Activated CD8-positive, alpha-beta memory T cell treated with anti-CD3 and anti-CD28 coated beads for 48 hours (primary cell): Measurements from ENCODE around the gene CAPZB.
A peak's percentile ranks its signal among the peaks of the same experiment; 100 is the strongest.
"Not testable (repeated sequence)": the region's sequence is repeated elsewhere in the genome, so short reads cannot be mapped to it uniquely, and the experiment has no call there.

Experiments used
- DNase-seq, 3 experiments: peaks; one replicate each; pipeline ENCODE4 v3.0.0-alpha.2; 2020; ENCODE audit warnings: low read depth in 2 of 3, low spot score in 2 of 3

CAPZB gene

DNA sequence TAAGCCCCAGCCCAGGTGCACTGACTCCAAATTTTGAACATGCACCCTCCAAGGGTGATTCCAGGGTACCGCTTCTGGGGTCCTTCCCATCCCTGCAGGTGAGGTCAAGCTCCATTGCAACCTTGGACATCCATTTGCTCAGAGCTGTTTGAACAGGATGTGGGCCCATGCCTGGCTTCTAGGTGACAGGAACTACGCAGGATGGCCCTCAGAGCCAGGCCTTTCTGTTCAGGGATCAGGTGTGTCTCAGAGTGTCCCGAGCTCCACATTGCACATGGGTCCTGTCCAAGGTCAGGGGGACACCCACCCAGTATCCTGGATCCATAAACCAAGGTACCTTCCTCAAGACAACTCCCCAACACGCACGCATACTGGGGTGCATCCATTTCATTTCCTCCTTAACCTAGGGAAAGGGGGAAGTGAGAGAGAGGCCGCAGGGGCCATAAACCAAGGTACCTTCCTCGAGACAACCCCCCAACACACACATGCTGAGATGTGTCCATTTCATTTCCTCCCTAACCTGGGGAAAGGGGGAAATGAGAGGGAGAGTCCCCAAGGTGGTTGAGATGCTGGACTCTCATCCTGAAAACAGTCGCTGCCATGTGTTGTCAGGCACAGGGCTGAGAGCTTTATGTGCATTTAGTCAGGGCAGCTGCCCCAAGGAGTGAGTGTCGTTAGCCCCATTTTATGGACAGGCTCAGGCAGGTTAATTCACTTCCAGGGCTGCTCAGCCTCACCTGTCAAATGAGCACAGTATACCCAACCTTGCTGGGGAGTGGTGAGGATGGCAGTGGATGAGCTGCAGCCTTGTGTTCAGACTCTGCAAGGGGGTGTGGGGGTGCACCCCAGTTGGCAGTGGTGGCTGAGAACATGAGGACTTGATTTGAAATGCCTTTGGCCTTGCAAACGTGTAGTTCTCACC, 171.1 kb downstream of the CAPZB start:
- no peak for DNase-seq

DNA sequence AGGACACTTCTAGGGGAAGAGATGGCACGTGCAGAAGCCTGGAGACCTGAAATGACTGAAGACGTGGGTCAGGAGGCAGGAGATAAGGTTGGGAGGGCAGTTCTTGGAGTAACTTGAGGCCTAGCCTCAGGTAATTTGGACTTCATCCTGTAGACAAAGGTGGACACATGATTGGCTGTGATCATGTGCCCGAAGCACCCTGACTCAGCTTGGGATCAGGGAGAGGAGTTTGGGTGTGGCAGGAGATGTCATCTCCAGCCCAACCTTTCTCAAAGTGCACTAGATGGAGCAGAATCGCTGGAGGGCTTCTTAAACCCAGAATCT, 171.7 kb downstream of the CAPZB start:
- no peak for DNase-seq

DNA sequence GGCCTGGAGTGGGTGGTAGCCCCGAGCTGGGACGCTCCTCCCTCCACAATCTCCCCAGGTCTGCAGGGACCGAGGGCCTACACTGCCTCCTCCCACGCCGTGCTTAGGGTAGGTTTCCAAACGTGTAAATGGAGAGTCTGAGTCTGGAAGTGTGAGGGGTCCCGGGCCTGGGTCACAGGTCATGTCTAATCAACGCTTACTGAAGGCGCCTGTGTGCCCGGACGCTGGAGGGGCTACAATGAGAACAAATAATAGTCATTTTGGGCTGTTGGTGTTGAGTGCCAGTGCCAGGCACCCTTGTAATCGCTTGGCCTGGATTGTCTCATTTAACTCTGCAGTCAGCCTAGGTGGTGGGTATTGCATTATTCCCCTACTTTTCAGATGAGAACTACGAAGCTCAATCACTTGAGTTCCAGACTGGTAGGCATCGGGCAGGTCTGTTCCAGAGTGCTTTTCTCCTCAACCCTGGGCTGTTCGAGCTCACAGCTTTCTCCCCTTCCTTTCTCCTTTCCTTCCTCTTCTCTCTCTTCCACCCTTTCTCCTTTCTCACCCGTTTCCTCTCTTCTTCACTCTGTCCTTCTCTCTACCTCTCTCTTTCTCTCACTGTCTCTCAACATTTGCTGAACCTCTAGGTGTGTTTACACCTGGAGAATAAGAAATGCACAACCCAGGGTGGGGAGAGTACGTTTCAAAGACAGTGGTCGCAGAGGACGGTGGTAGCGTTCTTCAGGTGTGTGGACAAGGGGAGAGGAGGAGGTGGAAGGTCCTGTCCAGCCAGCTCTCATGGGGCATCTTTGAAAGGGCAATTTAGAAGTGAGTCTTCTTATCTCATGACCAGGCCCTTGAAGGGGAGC, 172.3 kb downstream of the CAPZB start:
- no peak for DNase-seq

DNA sequence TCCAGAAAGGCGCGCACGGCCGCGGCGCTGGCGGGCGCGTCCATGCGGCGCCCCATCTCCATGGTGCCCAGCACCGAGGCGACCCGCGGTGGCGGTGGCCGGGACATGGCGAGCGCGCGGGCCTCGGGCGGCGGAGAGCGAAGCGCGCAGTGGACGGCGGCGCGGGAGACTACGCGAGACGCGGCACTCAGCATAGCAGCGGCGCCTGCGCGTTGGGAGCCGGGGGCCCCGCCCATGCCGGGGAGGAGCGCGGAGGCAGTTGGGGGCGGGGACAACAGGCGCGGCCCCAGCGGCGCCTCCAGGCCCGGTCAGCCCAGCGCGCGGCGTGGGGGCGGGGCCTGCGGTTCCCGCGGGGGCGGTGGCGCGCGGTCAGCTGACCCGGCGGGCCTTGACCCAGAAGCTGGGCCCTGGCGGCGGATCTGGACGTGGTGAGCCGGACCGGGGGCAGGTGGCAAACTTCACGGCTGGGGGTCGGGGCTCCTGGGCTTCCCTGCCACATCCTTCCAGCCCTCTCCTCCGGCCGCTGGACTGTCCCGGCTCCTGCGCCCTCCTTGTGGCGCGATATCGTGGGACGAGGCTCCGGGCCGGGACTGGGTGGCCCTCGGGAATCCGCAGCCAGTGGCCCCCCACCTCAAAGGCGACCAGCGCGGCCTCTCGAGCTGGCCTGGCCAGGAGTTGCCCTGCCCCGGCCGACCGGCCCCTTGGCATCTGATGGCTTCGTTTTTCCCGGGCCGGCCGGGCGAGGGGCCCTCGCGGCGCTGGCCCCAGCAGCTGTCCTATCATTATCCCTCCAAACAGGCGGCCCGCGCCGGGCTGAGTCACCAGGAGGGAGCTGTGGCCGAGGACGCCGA, 173.2 kb downstream of the CAPZB start, which contains the start of the genes AKR7A2 and SLC66A1:
TSS of gene AKR7A2 (minus strand) at position 214 of the 851 bp plus-strand sequence. CDS start at position 194, 20 bp downstream.
TSS of gene SLC66A1 (plus strand) at position 396 of the 851 bp plus-strand sequence. CDS start 5,352 bp downstream, outside the sequence.
- DNase-seq, result peak; percentile 64 to 86 (median 78)

DNA sequence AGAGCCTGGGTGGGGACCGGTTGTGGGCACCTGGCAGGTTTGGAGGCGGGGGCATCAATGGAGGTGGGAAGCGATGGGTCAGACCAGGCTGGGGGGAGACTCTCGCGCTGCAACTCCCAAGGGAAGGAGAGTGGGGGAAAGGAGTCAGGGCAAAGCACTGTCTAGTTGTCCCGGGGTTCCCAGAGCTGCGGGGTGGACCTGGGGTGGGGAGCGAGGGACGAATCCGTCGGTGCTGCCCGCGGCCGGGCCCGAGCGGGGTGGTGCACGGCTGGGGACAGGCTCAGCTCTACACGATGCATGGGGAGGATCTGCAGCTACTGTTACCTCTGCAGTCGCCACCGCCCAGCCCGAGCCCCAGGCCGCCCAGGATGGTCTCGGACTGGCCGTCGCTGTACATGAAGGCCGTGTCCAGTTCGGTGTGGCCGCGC, 173.8 kb downstream of the CAPZB start:
- DNase-seq, result peak in 1 of 3 experiments; percentile 11

DNA sequence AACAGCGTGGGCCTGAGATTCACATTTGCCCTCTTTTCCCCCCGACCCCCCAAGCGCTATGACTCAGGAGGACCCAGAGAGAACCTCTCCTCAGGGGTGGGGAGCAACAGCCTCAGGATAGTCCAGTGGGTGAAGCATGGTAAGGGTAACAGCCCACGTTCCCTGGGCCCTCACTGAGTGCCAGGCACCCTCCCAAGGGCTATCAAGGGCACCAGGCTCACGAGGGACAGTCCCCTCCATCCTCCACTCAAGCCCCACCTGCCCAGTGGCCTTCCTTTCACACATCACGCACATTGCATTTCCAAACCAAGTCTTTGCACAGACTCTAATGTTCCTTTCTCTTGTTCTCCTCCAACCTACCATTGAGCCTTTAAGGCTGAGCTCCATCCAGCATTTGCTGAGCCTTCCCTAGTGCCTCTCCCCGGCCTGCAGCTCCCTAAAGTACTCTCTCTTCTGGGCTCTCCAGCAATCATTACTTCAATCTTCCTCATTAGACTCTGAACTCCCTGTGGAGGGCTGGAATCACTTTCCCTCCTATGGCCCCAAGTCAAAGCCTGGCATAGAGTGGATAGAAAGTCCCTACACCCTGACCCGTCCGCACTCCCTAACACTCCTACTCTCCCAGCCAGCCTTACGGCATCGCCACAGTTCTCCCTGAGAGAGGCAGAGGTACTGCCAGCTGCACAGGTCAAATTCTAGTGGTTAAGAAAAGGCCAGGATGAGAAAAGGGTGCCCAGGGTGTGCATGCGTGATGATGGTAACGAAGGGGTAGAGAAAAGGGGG, 174.4 kb downstream of the CAPZB start:
- DNase-seq, result no peak

DNA sequence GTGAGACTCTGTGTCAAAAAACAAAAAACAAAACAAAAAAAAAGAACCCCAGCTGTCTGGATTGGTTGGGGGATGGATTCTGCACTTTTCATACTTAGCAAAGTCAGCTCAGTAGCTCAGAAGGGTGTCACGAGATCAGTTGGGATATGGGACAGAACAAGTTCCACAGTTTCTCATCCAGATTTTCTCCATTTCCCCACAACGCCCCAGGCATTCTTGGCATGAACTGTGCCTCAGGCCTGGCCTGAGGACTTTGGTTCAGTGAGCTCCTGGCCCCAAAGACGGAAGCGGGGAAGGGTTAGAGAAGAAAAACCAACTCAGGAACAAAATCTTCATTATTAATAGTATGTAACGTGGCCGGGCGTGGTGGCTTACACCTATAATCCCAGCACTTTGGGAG, 175.3 kb downstream of the CAPZB start:
- DNase-seq, result no peak

DNA sequence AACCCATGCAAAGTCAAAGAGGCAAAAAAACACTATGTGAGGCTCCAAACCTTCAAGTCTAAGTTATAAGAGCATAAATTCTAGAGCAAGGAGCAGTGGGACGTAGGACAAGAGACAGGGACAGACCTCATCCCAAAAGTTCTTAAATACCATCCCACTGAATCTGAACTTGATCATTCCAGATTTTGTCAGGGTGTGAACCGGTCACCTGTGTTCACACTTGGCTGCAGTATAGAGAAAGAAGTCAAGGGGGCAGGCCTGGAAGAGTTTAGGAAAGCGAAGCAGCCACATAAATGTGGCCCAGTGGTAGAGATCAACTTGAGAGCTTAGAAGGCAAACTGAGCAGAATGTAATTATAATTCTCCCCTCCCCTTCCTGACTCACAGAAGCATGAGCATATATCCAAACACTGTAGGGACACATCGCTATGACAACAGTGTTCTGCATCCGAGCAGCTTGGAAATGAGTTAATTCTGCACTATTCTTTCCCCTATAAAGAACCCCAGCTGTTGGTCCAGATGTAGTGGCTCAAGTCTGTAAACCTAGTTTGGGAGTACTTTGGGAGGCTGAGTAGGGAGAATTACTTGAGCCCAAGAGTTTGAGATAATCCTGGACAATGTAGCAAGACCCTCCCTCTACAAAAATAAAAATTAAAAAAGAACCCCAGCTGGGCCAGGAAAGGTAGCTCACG, 176.1 kb downstream of the CAPZB start:
- no peak for DNase-seq

DNA sequence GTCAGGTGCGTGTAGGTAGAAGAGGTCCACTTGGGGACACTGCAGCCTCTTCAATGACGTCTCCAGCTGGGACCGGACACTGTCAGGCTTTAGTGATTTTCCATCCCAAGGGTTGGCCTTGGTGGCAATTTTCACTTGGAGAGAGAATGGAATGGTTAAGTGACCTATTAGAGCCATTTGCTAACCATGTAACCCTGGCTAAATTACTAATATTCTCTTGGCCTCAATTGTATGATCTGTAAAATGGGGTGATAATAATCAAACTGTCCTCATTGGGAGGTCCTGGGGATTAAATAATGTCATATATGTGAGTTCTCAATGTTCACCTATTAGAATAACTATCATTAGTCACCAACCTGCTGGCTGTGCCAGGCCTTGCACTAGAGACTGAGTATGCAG, 176.8 kb downstream of the CAPZB start:
- no peak for DNase-seq

DNA sequence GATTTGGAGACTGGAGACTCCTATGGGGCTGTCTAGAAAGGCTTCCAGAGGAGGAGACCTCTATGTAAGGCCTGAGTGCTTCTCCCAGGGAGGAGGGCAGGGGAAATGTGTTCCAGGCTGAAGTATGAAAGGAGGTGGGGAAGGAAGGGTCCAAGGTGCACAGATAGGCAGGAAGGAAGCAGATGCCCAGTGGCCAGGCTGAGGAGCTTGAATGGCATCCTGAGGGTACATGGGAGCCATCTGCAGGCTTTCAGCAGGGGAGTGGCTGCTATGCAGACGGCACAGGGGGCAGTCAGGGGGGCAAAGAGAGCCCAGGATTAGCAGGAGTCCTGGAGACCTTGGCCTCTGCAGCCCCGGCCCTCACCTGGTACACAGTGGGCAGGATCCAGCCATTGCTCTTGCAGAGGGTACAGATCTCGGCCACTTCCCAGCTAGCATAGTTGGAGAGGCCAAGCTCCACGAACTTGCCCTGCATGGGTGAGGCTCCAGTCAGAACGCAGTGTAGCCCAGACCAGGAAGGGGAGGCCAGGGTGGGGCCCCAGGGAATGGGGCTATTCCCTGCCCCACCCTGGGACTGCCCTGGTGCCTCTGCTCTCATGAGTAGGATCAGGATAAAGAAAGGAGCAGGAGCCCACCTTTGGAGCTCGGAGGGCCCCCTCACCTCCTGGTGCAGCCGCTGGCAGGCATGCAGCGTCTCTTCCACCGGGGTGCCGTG, 177.4 kb downstream of the CAPZB start:
- no peak for DNase-seq

DNA sequence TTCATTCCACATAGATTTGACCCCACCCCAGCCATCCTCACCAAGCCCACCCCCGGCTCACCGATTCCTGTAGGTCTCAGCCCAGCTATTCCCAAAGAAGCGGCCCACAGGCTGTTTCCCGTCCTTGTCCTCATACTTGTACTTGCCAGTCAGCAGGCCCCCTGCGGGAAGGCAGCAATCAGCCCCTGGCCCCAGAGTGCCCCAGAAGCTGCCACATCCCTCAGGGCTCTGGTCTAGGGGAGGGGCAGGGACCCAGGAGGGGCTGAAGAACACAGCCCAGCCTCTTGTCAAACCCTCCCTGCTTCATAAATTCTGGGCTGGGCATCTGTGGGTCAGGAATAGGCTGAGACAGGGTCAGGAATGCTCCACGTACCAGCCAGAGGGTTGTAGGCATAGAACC, 178.4 kb downstream of the CAPZB start:
- DNase-seq, result no peak

DNA sequence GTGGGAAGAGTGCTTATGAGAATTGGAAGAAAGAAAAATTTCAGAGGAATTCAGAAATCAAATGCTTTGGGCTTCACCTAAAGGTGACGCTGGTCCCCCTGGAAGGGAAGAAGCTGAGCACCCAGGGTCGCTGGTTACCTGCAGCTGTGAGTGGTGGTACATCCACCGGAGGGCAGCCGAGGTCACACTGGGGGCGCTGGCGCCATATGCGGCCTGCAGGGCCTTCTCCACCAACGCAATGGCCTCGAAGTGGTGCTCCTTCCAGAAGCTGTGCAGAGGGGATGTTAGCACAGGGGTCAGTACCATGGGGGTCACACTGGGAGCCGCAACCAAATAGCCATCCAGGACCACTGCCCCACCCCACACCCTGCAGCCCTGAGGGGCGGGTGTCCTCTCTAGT, 179.5 kb downstream of the CAPZB start:
- DNase-seq, result no peak

DNA sequence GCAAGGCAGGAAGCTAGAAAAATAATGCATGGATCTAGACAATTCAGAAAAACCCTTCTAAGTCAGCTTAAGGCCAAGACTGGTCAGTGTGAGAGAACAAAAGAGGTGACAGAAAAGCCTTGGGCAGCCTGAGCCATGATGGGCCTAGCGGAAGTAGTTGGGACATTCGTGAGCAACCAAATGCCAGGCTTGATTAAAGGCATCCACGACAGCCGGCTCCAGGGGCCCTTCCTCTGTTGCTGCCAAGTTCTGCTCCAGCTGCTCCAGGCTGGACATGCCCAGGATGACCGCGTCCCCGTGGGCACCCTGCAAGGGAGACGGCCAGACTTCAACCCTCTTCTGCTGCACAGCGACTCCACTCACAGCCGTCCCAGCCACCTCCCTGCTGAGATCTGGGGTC, 181.3 kb downstream of the CAPZB start:
- DNase-seq, result not testable (repeated sequence)

DNA sequence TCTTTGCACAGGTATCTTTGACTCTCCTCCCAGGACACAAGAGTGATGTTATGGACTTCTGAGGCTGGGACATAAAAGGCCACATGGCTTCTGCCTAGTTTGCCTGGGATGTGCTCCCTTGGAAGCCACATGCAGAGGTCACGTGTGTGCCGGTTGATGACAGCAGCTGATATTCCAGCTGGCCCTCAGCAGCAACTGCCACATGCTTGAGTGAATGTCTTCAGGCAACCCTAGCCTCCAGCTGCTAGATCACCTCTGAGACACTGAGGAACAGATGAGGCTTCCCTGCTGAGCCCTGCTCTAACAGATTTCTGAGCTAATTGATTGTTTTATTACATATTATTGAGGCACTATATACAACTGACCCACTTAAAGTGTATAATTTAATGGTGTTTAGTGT, 185.1 kb downstream of the CAPZB start:
- DNase-seq, result no peak

DNA sequence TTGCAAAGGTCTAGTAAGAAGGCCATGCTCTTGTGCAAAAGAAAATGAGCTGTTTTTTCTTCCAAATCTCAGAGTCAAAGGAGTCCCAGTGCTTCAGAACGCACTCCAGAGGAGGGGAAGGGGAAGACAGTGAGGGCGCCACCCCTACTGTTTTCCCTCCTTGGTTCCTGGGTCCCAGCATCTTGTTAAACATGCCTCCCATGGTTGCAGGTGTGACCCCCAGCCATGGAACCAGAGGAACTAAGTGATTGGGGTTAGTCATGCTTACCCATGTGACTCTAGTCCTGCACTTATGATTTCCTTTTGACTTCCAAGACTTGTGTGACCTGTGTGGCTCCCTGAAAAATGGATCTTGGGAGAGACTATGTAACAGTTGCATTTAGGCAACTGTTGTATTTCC, 190.7 kb downstream of the CAPZB start:
- no peak for DNase-seq

DNA sequence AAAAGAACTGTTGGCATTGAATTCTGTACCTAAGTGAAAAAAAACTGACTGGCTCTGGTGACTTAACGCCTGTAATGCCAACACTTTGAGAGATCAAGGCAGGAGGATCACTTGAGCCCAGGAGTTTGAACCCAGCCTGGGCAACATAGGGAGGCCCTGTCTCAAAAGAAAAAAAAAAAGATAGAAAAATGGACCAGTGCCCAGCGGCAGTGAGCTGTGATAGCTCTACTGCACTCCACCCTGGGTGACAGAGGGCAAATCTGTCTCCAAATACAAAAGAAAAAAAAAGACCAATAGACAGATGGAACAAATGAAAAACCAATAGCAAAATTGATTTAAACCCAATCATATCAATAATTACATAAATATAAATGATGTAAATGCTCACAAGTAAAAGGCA, 196.1 kb downstream of the CAPZB start:
- DNase-seq, result no peak
